ENCODE data around the gene LHFPL2. TPM values are rescaled to one million over a fixed set of nuclear protein-coding genes. Genes with fewer than 3 reads are reported as not detected.

Gene LHFPL2
- total and polyA plus RNA-seq, 12 donors: 2.4 to 14.9 (median 5.1) TPM

- Histone ChIP-seq H3K27ac (peak overlapping the region in 8 of 10 donors; percentile 11 to 63 (median 26)), H3K27me3 (no peaks in the 10 kb centered on the region), H3K4me1 (peaks cover 0 to 31% (median 13%) of the 10 kb centered on the region in 9 donors), H3K9me3 (no peaks in the 10 kb centered on the region), H3K4me3 (no peak overlapping the region), H3K36me3 (no peaks in the 10 kb centered on the region)
- TF ChIP-seq CTCF (IDR thresholded peaks at IDR 0.05): no peak
- WGBS, 2 donors: 46 to 52% methylated on average over 3 of the region's 3 CpGs
- peak in 1 of 2 donors; percentile 37 for DNase-seq
- peak in 7 of 8 donors; percentile 48 to 92 (median 80) for ATAC-seq
- intact Hi-C loops (cut with DNase I): loop anchor here in 1 of 10 donors (10.0 kb wide), 1 partner anchor 94 kb away; no protein-coding TSS in a partner anchor
These were observed 10.5 kb upstream of the LHFPL2 start for GRCh38 chr5:78659114-78659513.

GRCh38 chr5:78657201-78657600, 8.6 kb upstream of the LHFPL2 start:
- H3K9me3 ChIP-seq: no peaks in the 10 kb centered on the region
- TF ChIP-seq CTCF (IDR thresholded peaks at IDR 0.05): no peak
- 97 to 98% methylated on average over 2 of the region's 2 CpGs for WGBS, 2 donors
- no peak overlapping the region for H3K27ac ChIP-seq
- no peaks in the 10 kb centered on the region for H3K27me3 ChIP-seq
- DNase-seq (no peak), ATAC-seq (no peak)
- intact Hi-C loops (cut with DNase I): loop anchor here in 1 of 10 donors (10.0 kb wide), 1 partner anchor 92 kb away; no protein-coding TSS in a partner anchor
- H3K36me3 ChIP-seq: no peaks in the 10 kb centered on the region
- peaks cover 0 to 39% (median 19%) of the 10 kb centered on the region in 9 donors for H3K4me1 ChIP-seq
- H3K4me3 ChIP-seq: no peak overlapping the region

- DNase-seq (no peak), ATAC-seq (peak in 1 of 8 donors; percentile 56)
- H3K4me1 ChIP-seq: peaks cover 0 to 36% (median 19%) of the 10 kb centered on the region in 9 donors
- no peaks in the 10 kb centered on the region for H3K27me3 ChIP-seq
- H3K4me3 ChIP-seq: no peak overlapping the region
- TF ChIP-seq CTCF (IDR thresholded peaks at IDR 0.05): no peak
- no peaks in the 10 kb centered on the region for H3K36me3 ChIP-seq
- intact Hi-C loops (cut with DNase I): loop anchor here in 1 of 10 donors (10.0 kb wide), 1 partner anchor 91 kb away; no protein-coding TSS in a partner anchor
- H3K9me3 ChIP-seq: no peaks in the 10 kb centered on the region
- H3K27ac ChIP-seq: peak overlapping the region in 2 of 10 donors; percentile 9 to 14
These were observed 7.2 kb upstream of the LHFPL2 start for GRCh38 chr5:78655746-78656290.

- Histone ChIP-seq H3K27ac (no peak overlapping the region), H3K36me3 (no peaks in the 10 kb centered on the region), H3K4me3 (no peak overlapping the region), H3K4me1 (peaks cover 0 to 21% (median 14%) of the 10 kb centered on the region in 9 donors), H3K27me3 (peaks cover 0 to under 1% (median 0%) of the 10 kb centered on the region in 7 donors), H3K9me3 (no peaks in the 10 kb centered on the region)
- DNase-seq (no peak), ATAC-seq (no peak)
- intact Hi-C loops (cut with DNase I): loop anchor here in 1 of 10 donors (10.0 kb wide), 1 partner anchor 90 kb away; no protein-coding TSS in a partner anchor
- no peak for TF ChIP-seq CTCF (IDR thresholded peaks at IDR 0.05)
- 81 to 86% methylated on average over 1 of the region's 1 CpG for WGBS, 2 donors
These were observed 5.8 kb upstream of the LHFPL2 start for GRCh38 chr5:78654386-78654785.
